Activated T-helper 17 cell treated with anti-CD3 and anti-CD28 coated beads, Interleukin-2, amount 50 U/mL, for 72 hours (primary cell): Measurements from ENCODE around the gene KLHL29. TPM values are rescaled to one million over a fixed set of nuclear protein-coding genes. Genes with fewer than 3 reads are reported as not detected.

ENCODE experiments used
- ATAC-seq: fragments of 150-1000 bp; cut with Tn5 transposase; replicated peaks from 2 replicates; pipeline ENCODE4 v1.10.0; 2021; ENCODE audit warnings: mild to moderate bottlenecking, moderate library complexity
- H3K27ac Mint-ChIP-seq: one replicate; pipeline ENCODE4 v1.8.0; 2022; ENCODE audit warnings: mixed read lengths
- H3K27me3 Mint-ChIP-seq: one replicate; pipeline ENCODE4 v1.8.0; 2022; ENCODE audit warnings: mixed read lengths
- H3K36me3 Mint-ChIP-seq: one replicate; pipeline ENCODE4 v1.8.0; 2022; ENCODE audit warnings: low read depth, mild to moderate bottlenecking, mixed read lengths
- H3K4me1 Mint-ChIP-seq: one replicate; pipeline ENCODE4 v1.8.0; 2022; ENCODE audit warnings: mixed read lengths
- H3K4me3 Mint-ChIP-seq: one replicate; pipeline ENCODE4 v1.8.0; 2022; ENCODE audit warnings: mild to moderate bottlenecking, mixed read lengths
- H3K9me3 Mint-ChIP-seq: one replicate; pipeline ENCODE4 v1.8.0; 2022; ENCODE audit warnings: mixed read lengths
- total RNA-seq, 2 donors: library from RNA; stranded (reverse); gene quantifications; one replicate each; pipeline ENCODE4 v1.2.3, GENCODE V29; 2022

Gene KLHL29
- total RNA-seq, 2 donors from 2014 or later: 0.26 to 0.56 TPM

- Mint-ChIP-seq H3K4me3 (no peak overlapping the region), H3K36me3 (no peaks in the 10 kb centered on the region), H3K27ac (no peak overlapping the region), H3K9me3 (no peaks in the 10 kb centered on the region), H3K27me3 (peaks cover 10% of the 10 kb centered on the region), H3K4me1 (no peaks in the 10 kb centered on the region)
- ATAC-seq: no peak
These were observed 282.0 kb downstream of the KLHL29 start for GRCh38 chr2:23666980-23667357.

- H3K27ac Mint-ChIP-seq: no peak overlapping the region
- no peaks in the 10 kb centered on the region for H3K9me3 Mint-ChIP-seq
- H3K4me3 Mint-ChIP-seq: no peak overlapping the region
- no peaks in the 10 kb centered on the region for H3K36me3 Mint-ChIP-seq
- no peaks in the 10 kb centered on the region for H3K4me1 Mint-ChIP-seq
- H3K27me3 Mint-ChIP-seq: peaks cover 10% of the 10 kb centered on the region
- ATAC-seq: no peak
These were observed 283.9 kb downstream of the KLHL29 start for GRCh38 chr2:23668756-23669304.

- Mint-ChIP-seq H3K4me3 (no peak overlapping the region), H3K4me1 (no peaks in the 10 kb centered on the region), H3K27ac (no peak overlapping the region), H3K36me3 (no peaks in the 10 kb centered on the region), H3K9me3 (no peaks in the 10 kb centered on the region), H3K27me3 (peaks cover 8% of the 10 kb centered on the region)
- no peak for ATAC-seq
These were observed 284.6 kb downstream of the KLHL29 start for GRCh38 chr2:23669413-23670244.

- Mint-ChIP-seq H3K27me3 (peaks cover 8% of the 10 kb centered on the region), H3K36me3 (no peaks in the 10 kb centered on the region), H3K9me3 (no peaks in the 10 kb centered on the region), H3K4me1 (no peaks in the 10 kb centered on the region), H3K4me3 (no peak overlapping the region), H3K27ac (no peak overlapping the region)
- ATAC-seq: no peak
These were observed 285.2 kb downstream of the KLHL29 start for GRCh38 chr2:23670245-23670592.

- no peak for ATAC-seq
- Mint-ChIP-seq H3K4me3 (no peak overlapping the region), H3K9me3 (peaks cover 3% of the 10 kb centered on the region), H3K36me3 (no peaks in the 10 kb centered on the region), H3K27ac (no peak overlapping the region), H3K4me1 (no peaks in the 10 kb centered on the region), H3K27me3 (peaks cover 12% of the 10 kb centered on the region)
These were observed 288.1 kb downstream of the KLHL29 start for GRCh38 chr2:23673082-23673481.

- Mint-ChIP-seq H3K4me1 (no peaks in the 10 kb centered on the region), H3K27ac (no peak overlapping the region), H3K4me3 (no peak overlapping the region), H3K9me3 (peaks cover 3% of the 10 kb centered on the region), H3K27me3 (peaks cover 12% of the 10 kb centered on the region), H3K36me3 (no peaks in the 10 kb centered on the region)
- ATAC-seq: no peak
These were observed 289.1 kb downstream of the KLHL29 start for GRCh38 chr2:23673830-23674679.

GRCh38 chr2:23675506-23675905, 290.5 kb downstream of the KLHL29 start:
- no peaks in the 10 kb centered on the region for H3K36me3 Mint-ChIP-seq
- no peak overlapping the region for H3K4me3 Mint-ChIP-seq
- H3K9me3 Mint-ChIP-seq: peaks cover 3% of the 10 kb centered on the region
- no peaks in the 10 kb centered on the region for H3K4me1 Mint-ChIP-seq
- peaks cover 12% of the 10 kb centered on the region for H3K27me3 Mint-ChIP-seq
- ATAC-seq: no peak
- H3K27ac Mint-ChIP-seq: no peak overlapping the region

GRCh38 chr2:23677836-23678235, 292.9 kb downstream of the KLHL29 start:
- Mint-ChIP-seq H3K4me1 (no peaks in the 10 kb centered on the region), H3K36me3 (no peaks in the 10 kb centered on the region), H3K9me3 (peaks cover 3% of the 10 kb centered on the region), H3K27me3 (peaks cover 12% of the 10 kb centered on the region), H3K27ac (no peak overlapping the region), H3K4me3 (no peak overlapping the region)
- ATAC-seq: no peak

GRCh38 chr2:23679044-23679443, 294.1 kb downstream of the KLHL29 start:
- H3K4me1 Mint-ChIP-seq: no peaks in the 10 kb centered on the region
- no peak overlapping the region for H3K27ac Mint-ChIP-seq
- peaks cover 3% of the 10 kb centered on the region for H3K9me3 Mint-ChIP-seq
- H3K36me3 Mint-ChIP-seq: no peaks in the 10 kb centered on the region
- no peak for ATAC-seq
- peaks cover 4% of the 10 kb centered on the region for H3K27me3 Mint-ChIP-seq
- no peak overlapping the region for H3K4me3 Mint-ChIP-seq

- Mint-ChIP-seq H3K27ac (no peak overlapping the region), H3K36me3 (no peaks in the 10 kb centered on the region), H3K27me3 (peaks cover 4% of the 10 kb centered on the region), H3K4me3 (no peak overlapping the region), H3K9me3 (peaks cover 3% of the 10 kb centered on the region), H3K4me1 (no peaks in the 10 kb centered on the region)
- no peak for ATAC-seq
These were observed 296.0 kb downstream of the KLHL29 start for GRCh38 chr2:23680951-23681350.

GRCh38 chr2:23681356-23682140, 296.6 kb downstream of the KLHL29 start:
- no peaks in the 10 kb centered on the region for H3K36me3 Mint-ChIP-seq
- no peaks in the 10 kb centered on the region for H3K4me1 Mint-ChIP-seq
- ATAC-seq: no peak
- H3K4me3 Mint-ChIP-seq: no peak overlapping the region
- no peak overlapping the region for H3K27ac Mint-ChIP-seq
- H3K27me3 Mint-ChIP-seq: peaks cover 3% of the 10 kb centered on the region
- peaks cover 2% of the 10 kb centered on the region for H3K9me3 Mint-ChIP-seq

GRCh38 chr2:23682481-23682880, 297.5 kb downstream of the KLHL29 start:
- Mint-ChIP-seq H3K9me3 (no peaks in the 10 kb centered on the region), H3K27me3 (no peaks in the 10 kb centered on the region), H3K36me3 (no peaks in the 10 kb centered on the region), H3K27ac (no peak overlapping the region), H3K4me3 (no peak overlapping the region), H3K4me1 (no peaks in the 10 kb centered on the region)
- ATAC-seq: no peak

GRCh38 chr2:23683001-23683400, 298.0 kb downstream of the KLHL29 start:
- Mint-ChIP-seq H3K9me3 (no peaks in the 10 kb centered on the region), H3K4me1 (no peaks in the 10 kb centered on the region), H3K36me3 (no peaks in the 10 kb centered on the region), H3K4me3 (no peak overlapping the region), H3K27ac (no peak overlapping the region), H3K27me3 (no peaks in the 10 kb centered on the region)
- no peak for ATAC-seq

GRCh38 chr2:23684395-23685176, 299.6 kb downstream of the KLHL29 start:
- no peak overlapping the region for H3K4me3 Mint-ChIP-seq
- no peaks in the 10 kb centered on the region for H3K27me3 Mint-ChIP-seq
- no peak for ATAC-seq
- H3K9me3 Mint-ChIP-seq: no peaks in the 10 kb centered on the region
- no peak overlapping the region for H3K27ac Mint-ChIP-seq
- no peaks in the 10 kb centered on the region for H3K36me3 Mint-ChIP-seq
- no peaks in the 10 kb centered on the region for H3K4me1 Mint-ChIP-seq
